ENCODE measurements around the gene SLC7A11.

- TF ChIP-seq CTCF (IDR thresholded peaks at IDR 0.05) = no peak
- TF ChIP-seq POLR2A (IDR thresholded peaks at IDR 0.05) = no peak
Measured at GRCh38 chr4:138135610-138136009, 106.5 kb downstream of the SLC7A11 start.

All from thyroid gland (tissue), 4 donors.